H1 (cell line): ENCODE measurements around the gene MAGI2. TPM values are rescaled to one million over a fixed set of nuclear protein-coding genes. Genes with fewer than 3 reads are reported as not detected.

Experiments
- SIX5 ChIP-seq: IDR thresholded peaks from 2 replicates; pipeline ENCODE4 v1.6.1; 2011; ENCODE audit warnings: mild to moderate bottlenecking, low read depth, low read length
- polyA plus RNA-seq, 7 experiments: library from polyadenylated mRNA; depleted of rRNA in 3 of 7; stranded (reverse) in 5 of 7; unstranded in 2 of 7; fragments of >200 nt in 5 of 7; fragments of 200-250 nt in 2 of 7; gene quantifications; 1 replicate in 5 of 7; 2 replicates in 1 of 7; 4 replicates in 1 of 7; pipeline versions ENCODE4 v1.2.1 to v1.2.3, GENCODE V29; 2011 to 2013; ENCODE audit warnings: missing spikeins in 2 of 7, mixed read lengths in 2 of 7
- total RNA-seq: library from RNA; stranded (reverse); fragmentation: NEBNext Ultra II Directional; extraction: Animal tissue kit (Norgen Biotek cat#: 25700); gene quantifications from 2 replicates; pipeline ENCODE4 v1.2.1, GENCODE V29; 2021

Gene MAGI2
- total and polyA plus RNA-seq, 2 of the 8 experiments (the other 6 are each of a cell fraction or from before 2014, with no cell fraction given) = 6.0 to 27.3 TPM

DNA sequence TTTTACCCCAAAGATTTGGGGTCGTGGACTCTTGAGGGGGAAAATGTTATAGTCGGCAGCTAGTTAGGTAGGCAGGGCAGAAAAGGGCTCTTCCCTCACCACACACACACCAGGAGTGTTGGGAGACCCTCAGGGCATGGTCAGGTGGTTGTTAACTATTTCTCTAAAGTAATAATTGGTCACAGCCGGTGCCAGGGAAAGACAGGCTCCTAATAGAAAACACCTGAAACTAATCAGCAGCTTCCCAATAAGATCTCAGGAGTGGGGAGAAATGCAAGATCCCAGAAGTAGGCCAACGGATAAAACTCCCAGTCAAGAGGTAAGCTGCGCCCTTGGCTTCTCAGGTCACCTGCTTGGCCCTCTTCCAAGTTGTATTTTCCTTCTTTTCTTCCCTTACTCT is 1441.8 kb downstream of the MAGI2 start (continued):
- TF ChIP-seq SIX5 = no peak
- TF ChIP-seq, all 59 proteins: peak for 0
